Natural killer cell treated with Interleukin-12 subunit alpha and Interleukin-12 subunit beta and Interleukin-15 and Interleukin-18, amount 100 ng/mL, for 72 hours (primary cell): ENCODE results near the gene GPATCH11. TPM values are rescaled to one million over a fixed set of nuclear protein-coding genes. Genes with fewer than 3 reads are reported as not detected.

Experiments
- ATAC-seq, 2 donors: fragments of 150-1000 bp; cut with Tn5 transposase in 1 of 2; sonication (Bioruptor Pico), chemical (Tn5 transposase) in 1 of 2; 2 replicates each; pipeline ENCODE4 v1.10.0; 2021
- DNase-seq: peaks from one replicate; pipeline ENCODE4 v3.0.0; 2022; ENCODE audit warnings: low spot score
- H3K27ac Mint-ChIP-seq, 2 donors: 1 replicate in 1 of 2; 2 replicates in 1 of 2; pipeline ENCODE4 v1.8.0; 2022; ENCODE audit warnings: mixed read lengths in 2 of 2, mild to moderate bottlenecking in 1 of 2, moderate library complexity in 1 of 2
- H3K27me3 Mint-ChIP-seq, 2 donors: 1 replicate in 1 of 2; 2 replicates in 1 of 2; pipeline ENCODE4 v1.8.0; 2022; ENCODE audit warnings: mixed read lengths in 2 of 2
- H3K36me3 Mint-ChIP-seq: one replicate; pipeline ENCODE4 v1.8.0; 2022; ENCODE audit warnings: mixed read lengths
- H3K4me1 Mint-ChIP-seq, 2 donors: 1 replicate in 1 of 2; 2 replicates in 1 of 2; pipeline ENCODE4 v1.8.0; 2022; ENCODE audit warnings: low read depth in 2 of 2, mixed read lengths in 2 of 2, mild to moderate bottlenecking in 1 of 2
- H3K4me3 Mint-ChIP-seq: one replicate; pipeline ENCODE4 v1.8.0; 2022; ENCODE audit warnings: mixed read lengths
- H3K9me3 Mint-ChIP-seq: 2 replicates; pipeline ENCODE4 v1.8.0; 2022; ENCODE audit warnings: mixed read lengths
- total RNA-seq, 2 donors: library from RNA; stranded (reverse); gene quantifications; one replicate each; pipeline ENCODE4 v1.2.3, GENCODE V29; 2022

GPATCH11 gene
- total RNA-seq, 2 donors from 2014 or later: 13.2 to 15.3 TPM

GRCh38 chr2:37125416-37125815 lies 41.1 kb downstream of the GPATCH11 start:
- H3K4me3 Mint-ChIP-seq: no peak overlapping the region

GRCh38 chr2:37132914-37133313 lies 48.6 kb downstream of the GPATCH11 start:
- no peaks in the 10 kb centered on the region for H3K9me3 Mint-ChIP-seq

More at GRCh38 chr2:37125416-37125815, 41.1 kb downstream of the GPATCH11 start:
- Mint-ChIP-seq H3K27me3 (no peaks in the 10 kb centered on the region), H3K4me1 (peaks cover 0 to 7% of the 10 kb centered on the region in 2 donors), H3K9me3 (no peaks in the 10 kb centered on the region), H3K36me3 (peaks cover 13% of the 10 kb centered on the region), H3K27ac (no peak overlapping the region)
- ATAC-seq (no peak), DNase-seq (no peak)

GRCh38 chr2:37142546-37142945 lies 58.2 kb downstream of the GPATCH11 start:
- Mint-ChIP-seq H3K27me3 (no peaks in the 10 kb centered on the region), H3K4me1 (no peaks in the 10 kb centered on the region), H3K9me3 (no peaks in the 10 kb centered on the region), H3K36me3 (peaks cover 20% of the 10 kb centered on the region), H3K4me3 (no peak overlapping the region), H3K27ac (no peak overlapping the region)
- DNase-seq: no peak
- no peak for ATAC-seq

More at GRCh38 chr2:37132914-37133313, 48.6 kb downstream of the GPATCH11 start:
- H3K4me1 Mint-ChIP-seq: peaks cover 7% of the 10 kb centered on the region in 2 donors
- H3K27ac Mint-ChIP-seq: no peak overlapping the region
- H3K36me3 Mint-ChIP-seq: peaks cover 34% of the 10 kb centered on the region
- no peaks in the 10 kb centered on the region for H3K27me3 Mint-ChIP-seq
- ATAC-seq: no peak
- no peak for DNase-seq
- no peak overlapping the region for H3K4me3 Mint-ChIP-seq

GRCh38 chr2:37143974-37144373 lies 59.7 kb downstream of the GPATCH11 start:
- Mint-ChIP-seq H3K9me3 (no peaks in the 10 kb centered on the region), H3K4me3 (no peak overlapping the region), H3K36me3 (peaks cover 29% of the 10 kb centered on the region), H3K27me3 (no peaks in the 10 kb centered on the region), H3K27ac (no peak overlapping the region), H3K4me1 (peaks cover 0 to 6% of the 10 kb centered on the region in 2 donors)
- ATAC-seq (no peak), DNase-seq (no peak)

GRCh38 chr2:37146062-37146461 lies 61.7 kb downstream of the GPATCH11 start:
- H3K27me3 Mint-ChIP-seq: no peaks in the 10 kb centered on the region

GRCh38 chr2:37148325-37148724 lies 64.0 kb downstream of the GPATCH11 start:
- ATAC-seq: no peak
- DNase-seq: no peak
- H3K9me3 Mint-ChIP-seq: no peaks in the 10 kb centered on the region
- no peak overlapping the region for H3K4me3 Mint-ChIP-seq
- H3K27ac Mint-ChIP-seq: peak overlapping the region; percentile 24 to 81
- no peaks in the 10 kb centered on the region for H3K27me3 Mint-ChIP-seq
- peaks cover 29% of the 10 kb centered on the region for H3K36me3 Mint-ChIP-seq
- H3K4me1 Mint-ChIP-seq: peaks cover 25 to 30% of the 10 kb centered on the region in 2 donors

More at GRCh38 chr2:37146062-37146461, 61.7 kb downstream of the GPATCH11 start:
- Mint-ChIP-seq H3K4me1 (peaks cover 12 to 17% of the 10 kb centered on the region in 2 donors), H3K36me3 (peaks cover 25% of the 10 kb centered on the region), H3K27ac (no peak overlapping the region), H3K9me3 (no peaks in the 10 kb centered on the region), H3K4me3 (no peak overlapping the region)
- DNase-seq (no peak), ATAC-seq (no peak)

Other genes starting within 250 kb of the GPATCH11 start
- 10 to 100 TPM; 25.3 to 36.0 TPM for gene STRN, start 118.0 kb upstream of the GPATCH11 start, total RNA-seq
- gene HEATR5B, start 146 bp upstream of the GPATCH11 start, total RNA-seq: 10 to 100 TPM; 23.3 to 27.3 TPM
- gene EIF2AK2, start 72.5 kb downstream of the GPATCH11 start, total RNA-seq: 10 to 100 TPM; 37.7 to 40.1 TPM
- not detected for gene SULT6B1, start 104.2 kb downstream of the GPATCH11 start, total RNA-seq
- gene CEBPZOS, start 112.0 kb downstream of the GPATCH11 start, total RNA-seq: 10 to 100 TPM; 32.6 to 37.9 TPM
- 10 to 100 TPM; 35.3 to 74.0 TPM for gene CEBPZ, start 147.1 kb downstream of the GPATCH11 start, total RNA-seq
- 10 to 100 TPM; 20.5 to 24.3 TPM for gene NDUFAF7, start 147.1 kb downstream of the GPATCH11 start, total RNA-seq
- 10 to 100 TPM; 41.4 to 43.8 TPM for gene PRKD3, start 240.3 kb downstream of the GPATCH11 start, total RNA-seq